Spleen (tissue), 7 donors: ENCODE results near the gene AGTPBP1.
A peak's percentile ranks its signal among the peaks of the same experiment; 100 is the strongest.

ENCODE experiments used
- POLR2A ChIP-seq, 3 donors: fragments of 450-650 bp; IDR thresholded peaks; one replicate each; pipeline ENCODE4 v1.5.1; 2017; ENCODE audit warnings: antibody characterized with exemption in 3 of 3, mild to moderate bottlenecking in 1 of 3
- POLR2AphosphoS5 ChIP-seq, 3 donors: sonication (generic); formaldehyde crosslinking; IDR thresholded peaks; one replicate each; pipeline ENCODE4 v1.5.1; 2017; ENCODE audit warnings: antibody characterized with exemption in 3 of 3
- TF ChIP-seq, protein P1 (sequence below), 11 experiments: fragments of 200-600 bp in 7 of 11; fragments of 450-650 bp in 4 of 11; sonication (generic) in 4 of 11; IDR thresholded peaks in 8 of 11; conservative IDR thresholded peaks in 3 of 11; 1 replicate in 7 of 11; 2 replicates in 4 of 11; pipeline versions ENCODE4 v1.4.0 to v1.8.0; 2016 to 2021; ENCODE audit warnings: antibody characterized with exemption in 11 of 11, inconsistent platforms in 4 of 11, mild to moderate bottlenecking in 1 of 11
- donor health status: DM: no; HTN: no; CAD: no; lungs with moderate emphysema.
- donor health status: DM: no; HTN: no; CAD: no.
- donor health status: DM: no; HTN: no; CAD: no.

DNA sequence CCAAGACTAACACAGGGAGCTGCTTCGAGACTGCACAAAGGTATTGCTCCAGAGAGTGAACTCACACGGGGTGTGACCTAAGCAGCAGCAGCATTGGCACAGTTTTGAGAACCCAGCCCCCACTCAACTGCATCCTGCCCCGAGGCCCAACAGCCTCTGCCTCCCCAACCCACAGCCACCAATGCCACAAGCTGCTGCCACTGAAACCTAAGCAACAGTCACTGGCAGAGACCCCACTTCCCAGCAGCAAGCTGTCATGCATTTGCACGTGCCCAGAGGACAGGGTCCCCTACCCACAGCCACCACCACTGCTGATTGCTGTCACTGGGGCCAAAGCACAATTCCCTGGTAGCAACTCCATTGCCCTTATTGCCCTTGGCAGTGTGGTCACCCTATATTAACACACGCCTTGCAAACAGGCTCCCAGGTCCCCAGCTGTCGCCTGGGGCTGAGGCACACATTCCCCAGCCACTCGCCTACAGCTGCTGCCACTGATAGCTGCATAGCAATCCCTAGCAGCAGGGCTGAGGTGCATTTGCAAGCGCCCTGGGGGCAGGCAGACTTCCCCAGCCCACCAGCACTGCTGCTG, 141.0 kb downstream of the AGTPBP1 start:
- TF ChIP-seq, protein P1, sequence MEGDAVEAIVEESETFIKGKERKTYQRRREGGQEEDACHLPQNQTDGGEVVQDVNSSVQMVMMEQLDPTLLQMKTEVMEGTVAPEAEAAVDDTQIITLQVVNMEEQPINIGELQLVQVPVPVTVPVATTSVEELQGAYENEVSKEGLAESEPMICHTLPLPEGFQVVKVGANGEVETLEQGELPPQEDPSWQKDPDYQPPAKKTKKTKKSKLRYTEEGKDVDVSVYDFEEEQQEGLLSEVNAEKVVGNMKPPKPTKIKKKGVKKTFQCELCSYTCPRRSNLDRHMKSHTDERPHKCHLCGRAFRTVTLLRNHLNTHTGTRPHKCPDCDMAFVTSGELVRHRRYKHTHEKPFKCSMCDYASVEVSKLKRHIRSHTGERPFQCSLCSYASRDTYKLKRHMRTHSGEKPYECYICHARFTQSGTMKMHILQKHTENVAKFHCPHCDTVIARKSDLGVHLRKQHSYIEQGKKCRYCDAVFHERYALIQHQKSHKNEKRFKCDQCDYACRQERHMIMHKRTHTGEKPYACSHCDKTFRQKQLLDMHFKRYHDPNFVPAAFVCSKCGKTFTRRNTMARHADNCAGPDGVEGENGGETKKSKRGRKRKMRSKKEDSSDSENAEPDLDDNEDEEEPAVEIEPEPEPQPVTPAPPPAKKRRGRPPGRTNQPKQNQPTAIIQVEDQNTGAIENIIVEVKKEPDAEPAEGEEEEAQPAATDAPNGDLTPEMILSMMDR (IDR thresholded peaks at IDR 0.05 in 8 of 11, conservative IDR thresholded peaks at IDR 0.05 in 3 of 11) = no peak
- TF ChIP-seq POLR2A (IDR thresholded peaks at IDR 0.05) = no peak
- TF ChIP-seq POLR2AphosphoS5 (IDR thresholded peaks at IDR 0.05) = peak in 1 of 3 donors; percentile 13
